Neuronal stem cell (in vitro differentiated cells): ENCODE results near the gene RNF135.
"Not testable (repeated sequence)": the region's sequence is repeated elsewhere in the genome, so short reads cannot be mapped to it uniquely, and the experiment has no call there.

ENCODE experiments used
- DNase-seq: peaks from one replicate; pipeline ENCODE4 v3.0.0-alpha.2; 2013; ENCODE audit warnings: low spot score
- H2AFZ ChIP-seq: one replicate; pipeline ENCODE4 v1.6.1; 2013; ENCODE audit warnings: mild to moderate bottlenecking, low read length, inconsistent platforms
- H2AK5ac ChIP-seq: 2 replicates; pipeline ENCODE4 v1.6.1; 2013; ENCODE audit warnings: low read depth, mild to moderate bottlenecking, inconsistent platforms, low read length, moderate library complexity, mixed read lengths
- H2BK120ac ChIP-seq: 2 replicates; pipeline ENCODE4 v1.6.1; 2013; ENCODE audit warnings: low read depth, mild to moderate bottlenecking, inconsistent platforms, low read length, moderate library complexity, mixed read lengths
- H2BK12ac ChIP-seq: one replicate; pipeline ENCODE4 v1.6.1; 2013; ENCODE audit warnings: low read length, inconsistent platforms
- H2BK15ac ChIP-seq: 2 replicates; pipeline ENCODE4 v1.6.1; 2013; ENCODE audit warnings: mild to moderate bottlenecking, low read length, inconsistent platforms, mixed read lengths
- H2BK5ac ChIP-seq: one replicate; pipeline ENCODE4 v1.6.1; 2013; ENCODE audit warnings: inconsistent platforms, mild to moderate bottlenecking, low read length, moderate library complexity
- H3K14ac ChIP-seq: one replicate; pipeline ENCODE4 v1.6.1; 2013; ENCODE audit warnings: low read length, inconsistent platforms
- H3K18ac ChIP-seq: 2 replicates; pipeline ENCODE4 v1.6.1; 2013; ENCODE audit warnings: low read length, inconsistent platforms
- H3K23ac ChIP-seq: 2 replicates; pipeline ENCODE4 v1.6.1; 2013; ENCODE audit warnings: low read depth, mild to moderate bottlenecking, mixed read lengths, low read length, inconsistent platforms; ENCODE audit not compliant: poor library complexity
- H3K27ac ChIP-seq: replicated peaks from 3 replicates; pipeline ENCODE4 v1.5.1; 2013; ENCODE audit warnings: low read length, inconsistent platforms
- H3K27me3 ChIP-seq, 3 experiments: 2 replicates each; pipeline ENCODE4 v1.6.1; 2013; ENCODE audit warnings: low read length in 3 of 3, mild to moderate bottlenecking in 2 of 3, inconsistent platforms in 1 of 3, low read depth in 1 of 3, mixed read lengths in 1 of 3, moderate library complexity in 1 of 3; ENCODE audit not compliant: control insufficient read depth in 3 of 3, insufficient read depth in 3 of 3
- H3K36me3 ChIP-seq, 2 donors: replicated peaks in 1 of 2; 2 replicates each; pipeline ENCODE4 v1.6.1; 2013; ENCODE audit warnings: low read length in 2 of 2; ENCODE audit not compliant: control insufficient read depth in 2 of 2, insufficient read depth in 2 of 2
- H3K4ac ChIP-seq: 2 replicates; pipeline ENCODE4 v1.6.1; 2013; ENCODE audit warnings: inconsistent platforms, mild to moderate bottlenecking, low read length, moderate library complexity
- H3K4me1 ChIP-seq, 2 donors: 1 replicate in 1 of 2; 2 replicates in 1 of 2; pipeline ENCODE4 v1.6.1; 2013; ENCODE audit warnings: low read length in 2 of 2, low read depth in 1 of 2; ENCODE audit not compliant: control insufficient read depth in 2 of 2, insufficient read depth in 1 of 2
- H3K4me2 ChIP-seq: one replicate; pipeline ENCODE4 v1.6.1; 2013; ENCODE audit warnings: mild to moderate bottlenecking, low read length, inconsistent platforms; ENCODE audit not compliant: insufficient read depth, poor library complexity, severe bottlenecking
- H3K4me3 ChIP-seq, 2 donors: 2 replicates each; pipeline ENCODE4 v1.5.1; 2013; ENCODE audit warnings: low read length in 2 of 2, mild to moderate bottlenecking in 2 of 2, inconsistent platforms in 1 of 2, moderate library complexity in 1 of 2
- H3K79me1 ChIP-seq: one replicate; pipeline ENCODE4 v1.6.1; 2013; ENCODE audit warnings: low read depth, mild to moderate bottlenecking, inconsistent platforms, low read length, moderate library complexity
- H3K9ac ChIP-seq: one replicate; pipeline ENCODE4 v1.6.1; 2013; ENCODE audit warnings: mild to moderate bottlenecking, low read depth, low read length, inconsistent platforms; ENCODE audit not compliant: poor library complexity
- H3K9me3 ChIP-seq, 2 donors: replicated peaks in 1 of 2; 2 replicates each; pipeline versions ENCODE3 to v1.6.1; 2013; ENCODE audit warnings: low read length in 2 of 2, mild to moderate bottlenecking in 2 of 2, inconsistent platforms in 1 of 2, low read depth in 1 of 2, mixed read lengths in 1 of 2, moderate library complexity in 1 of 2; ENCODE audit not compliant: control insufficient read depth in 2 of 2, insufficient read depth in 1 of 2
- H4K8ac ChIP-seq: one replicate; pipeline ENCODE4 v1.6.1; 2013; ENCODE audit warnings: low read depth, mild to moderate bottlenecking, inconsistent platforms, low read length, moderate library complexity
- H4K91ac ChIP-seq: one replicate; pipeline ENCODE4 v1.6.1; 2013; ENCODE audit warnings: low read length, low read depth, mild to moderate bottlenecking, inconsistent platforms; ENCODE audit not compliant: poor library complexity
- WGBS, 2 donors: extraction: QIAGEN DNeasy Blood & Tissue Kit; methylation state at CpG; one replicate each; pipeline ENCODE4 v1.1.7; 2013; ENCODE audit warnings: missing lambda C conversion rate in 2 of 2, mixed read lengths in 1 of 2; ENCODE audit not compliant: insufficient read length in 2 of 2, insufficient replicate concordance in 1 of 2; ENCODE audit errors: extremely low coverage in 2 of 2; 5-methylcytosine and 5-hydroxymethylcytosine counted together

Gene RNF135

GRCh38 chr17:31008374-31009041, 37.7 kb downstream of the RNF135 start:
- peak overlapping the region; percentile 93 for H3K23ac ChIP-seq
- no peak overlapping the region for H3K27ac ChIP-seq
- H3K9me3 ChIP-seq: peaks cover 0 to 8% of the 10 kb centered on the region in 2 donors
- H3K9ac ChIP-seq: peak overlapping the region; percentile 77
- H2AFZ ChIP-seq: peak overlapping the region; percentile 84
- peak overlapping the region; percentile 91 for H3K18ac ChIP-seq
- H3K79me1 ChIP-seq: peaks cover 3% of the 10 kb centered on the region
- H2BK120ac ChIP-seq: no peak overlapping the region
- H3K27me3 ChIP-seq: peaks cover 4 to 25% (median 16%) of the 10 kb centered on the region in 3 experiments
- peak overlapping the region; percentile 83 for H3K4me2 ChIP-seq
- H2BK5ac ChIP-seq: no peak overlapping the region
- no peaks in the 10 kb centered on the region for H3K36me3 ChIP-seq
- peak overlapping the region; percentile 58 for H2BK15ac ChIP-seq
- peak overlapping the region; percentile 82 for H3K14ac ChIP-seq
- H2BK12ac ChIP-seq: no peak overlapping the region
- peak overlapping the region in 1 of 2 donors; percentile 77 for H3K4me3 ChIP-seq
- H4K8ac ChIP-seq: no peak overlapping the region
- H3K4me1 ChIP-seq: no peaks in the 10 kb centered on the region
- WGBS, 2 donors: no CpG with 5 or more reads among the region's 65 CpGs
- DNase-seq: peak; percentile 46
- no peak overlapping the region for H3K4ac ChIP-seq
- no peak overlapping the region for H2AK5ac ChIP-seq
- H4K91ac ChIP-seq: no peak overlapping the region

GRCh38 chr17:31009042-31009702, 38.3 kb downstream of the RNF135 start:
- not testable (repeated sequence) for H3K4me1 ChIP-seq, H4K91ac ChIP-seq, H3K79me1 ChIP-seq, H4K8ac ChIP-seq, H3K27ac ChIP-seq, H2BK120ac ChIP-seq, H2BK15ac ChIP-seq, H3K14ac ChIP-seq, H2BK12ac ChIP-seq, H2AK5ac ChIP-seq, H3K36me3 ChIP-seq, H2BK5ac ChIP-seq, H3K9me3 ChIP-seq, H3K4ac ChIP-seq, H3K9ac ChIP-seq
- Histone ChIP-seq H3K4me2 (peak overlapping the region; percentile 83), H3K23ac (peak overlapping the region; percentile 34), H2AFZ (peak overlapping the region; percentile 84), H3K27me3 (peaks cover 4 to 25% (median 16%) of the 10 kb centered on the region in 3 experiments), H3K4me3 (peak overlapping the region in 1 of 2 donors; percentile 77), H3K18ac (peak overlapping the region; percentile 70)
- WGBS, 2 donors: no CpG with 5 or more reads among the region's 34 CpGs
- DNase-seq: peak; percentile 24

- not testable (repeated sequence) for H4K8ac ChIP-seq, H3K4me1 ChIP-seq, H2BK12ac ChIP-seq, H2BK5ac ChIP-seq, H3K4me2 ChIP-seq, H3K79me1 ChIP-seq, H3K14ac ChIP-seq, H3K18ac ChIP-seq, H3K4ac ChIP-seq, H2BK15ac ChIP-seq, H4K91ac ChIP-seq, H3K4me3 ChIP-seq, H3K27ac ChIP-seq, H2AK5ac ChIP-seq, H3K23ac ChIP-seq, DNase-seq, H2AFZ ChIP-seq, H2BK120ac ChIP-seq, H3K9ac ChIP-seq, H3K36me3 ChIP-seq, H3K9me3 ChIP-seq
- peaks cover 4 to 25% (median 16%) of the 10 kb centered on the region in 3 experiments for H3K27me3 ChIP-seq
- WGBS, 2 donors: no CpG with 5 or more reads among the region's 3 CpGs
Measured at GRCh38 chr17:31010014-31010413, 39.2 kb downstream of the RNF135 start.

- Histone ChIP-seq H3K4me3 (no peak overlapping the region), H2AK5ac (no peak overlapping the region), H3K9ac (no peak overlapping the region), H3K4me2 (no peak overlapping the region), H3K27ac (no peak overlapping the region), H3K27me3 (peaks cover 4 to 10% (median 9%) of the 10 kb centered on the region in 3 experiments), H3K79me1 (no peaks in the 10 kb centered on the region), H3K23ac (no peak overlapping the region), H2BK12ac (no peak overlapping the region), H3K18ac (no peak overlapping the region), H3K4me1 (no peaks in the 10 kb centered on the region), H3K9me3 (no peaks in the 10 kb centered on the region), H3K4ac (no peak overlapping the region), H3K14ac (no peak overlapping the region), H2BK5ac (no peak overlapping the region), H3K36me3 (no peaks in the 10 kb centered on the region), H2BK120ac (no peak overlapping the region), H2BK15ac (no peak overlapping the region), H4K91ac (no peak overlapping the region), H2AFZ (no peak overlapping the region), H4K8ac (no peak overlapping the region)
- DNase-seq: no peak
- WGBS, 2 donors: no CpG with 5 or more reads among the region's 3 CpGs
Measured at GRCh38 chr17:31013844-31014243, 43.0 kb downstream of the RNF135 start.
